ENCODE results near the gene NLGN4X. TPM values are rescaled to one million over a fixed set of nuclear protein-coding genes. Genes with fewer than 3 reads are reported as not detected.

The NLGN4X gene
- total RNA-seq, 1 experiment from 2014 or later: 0.05 TPM

DNA sequence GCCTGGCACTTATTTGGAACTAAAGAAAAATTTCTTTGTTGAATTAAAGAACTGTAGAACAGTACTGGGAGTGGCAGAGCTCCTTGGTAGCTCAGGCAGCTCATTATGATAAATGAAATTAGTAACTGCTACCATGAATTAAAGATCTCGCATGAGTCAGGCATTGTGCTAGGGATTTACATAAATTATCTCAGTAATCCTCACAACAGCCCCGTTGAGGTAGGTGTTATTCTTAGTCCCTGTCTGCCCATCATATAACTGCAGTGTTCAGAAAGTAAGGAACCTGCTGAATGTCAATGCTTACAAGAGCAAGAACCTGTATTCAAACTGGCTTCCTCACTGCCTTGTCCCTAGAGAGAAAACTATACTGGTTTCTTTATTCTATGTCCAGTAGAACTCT, 108.3 kb downstream of the NLGN4X start:
- Histone ChIP-seq H3K27me3 (ENCODE audit: insufficient read depth, low read length) (no peaks in the 10 kb centered on the region), H3K27ac (ENCODE audit: low read depth, low read length) (no peak overlapping the region), H3K4me2 (ENCODE audit: low read length) (no peak overlapping the region), H3K9ac (ENCODE audit: low read length) (no peak overlapping the region), H3K9me3 (ENCODE audit: control insufficient read depth in 1 of 2, insufficient read depth in 1 of 2, low read depth in 1 of 2, low read length in 2 of 2) (no peaks in the 10 kb centered on the region), H3K79me2 (ENCODE audit: insufficient read depth, low read length) (no peaks in the 10 kb centered on the region), H3K4me3 (replicated peaks in 1 of 2; ENCODE audit: low read depth in 1 of 2, low read length in 2 of 2) (no peak overlapping the region), H2AFZ (ENCODE audit: low read depth, low read length, poor library complexity, severe bottlenecking) (no peak overlapping the region), H3K36me3 (ENCODE audit: control insufficient read depth in 1 of 2, insufficient read depth in 2 of 2, low read length in 2 of 2) (no peaks in the 10 kb centered on the region), H3K4me1 (ENCODE audit: control insufficient read depth in 1 of 2, insufficient read depth in 2 of 2, low read length in 2 of 2) (no peaks in the 10 kb centered on the region), H3K9me2 (ENCODE audit: insufficient read depth) (no peaks in the 10 kb centered on the region), H4K20me1 (ENCODE audit: insufficient read depth) (no peaks in the 10 kb centered on the region)
- intact Hi-C loops (cut with micrococcal nuclease): no loop called here
- ChIA-PET POLR2A (no interaction called here), RAD21 (ENCODE audit: low non-redundant PET in 1 of 2, low total read pairs in 2 of 2, uncharacterized antibody in 2 of 2, unreplicated experiment in 2 of 2) (no interaction called here), CTCF (no interaction called here)
- no TSS peak for BruUV-seq (replicated peaks)
- ATAC-seq: no peak
- no peak for TF ChIP-seq POLR2A (IDR thresholded peaks at IDR 0.05; ENCODE audit: borderline replicate concordance, extremely low read depth, insufficient read depth, insufficient read length)
- no peak for TF ChIP-seq RAD21 (IDR thresholded peaks at IDR 0.05; ENCODE audit: low read depth)
- TF ChIP-seq, protein P1, sequence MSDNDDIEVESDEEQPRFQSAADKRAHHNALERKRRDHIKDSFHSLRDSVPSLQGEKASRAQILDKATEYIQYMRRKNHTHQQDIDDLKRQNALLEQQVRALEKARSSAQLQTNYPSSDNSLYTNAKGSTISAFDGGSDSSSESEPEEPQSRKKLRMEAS (IDR thresholded peaks at IDR 0.05): no peak
- TF ChIP-seq EZH2 (IDR thresholded peaks at IDR 0.05): no peak
- no peak for TF ChIP-seq YY1 (IDR thresholded peaks at IDR 0.05; ENCODE audit: extremely low read depth, insufficient replicate concordance, low read depth, low read length)
- TF ChIP-seq, protein P2, sequence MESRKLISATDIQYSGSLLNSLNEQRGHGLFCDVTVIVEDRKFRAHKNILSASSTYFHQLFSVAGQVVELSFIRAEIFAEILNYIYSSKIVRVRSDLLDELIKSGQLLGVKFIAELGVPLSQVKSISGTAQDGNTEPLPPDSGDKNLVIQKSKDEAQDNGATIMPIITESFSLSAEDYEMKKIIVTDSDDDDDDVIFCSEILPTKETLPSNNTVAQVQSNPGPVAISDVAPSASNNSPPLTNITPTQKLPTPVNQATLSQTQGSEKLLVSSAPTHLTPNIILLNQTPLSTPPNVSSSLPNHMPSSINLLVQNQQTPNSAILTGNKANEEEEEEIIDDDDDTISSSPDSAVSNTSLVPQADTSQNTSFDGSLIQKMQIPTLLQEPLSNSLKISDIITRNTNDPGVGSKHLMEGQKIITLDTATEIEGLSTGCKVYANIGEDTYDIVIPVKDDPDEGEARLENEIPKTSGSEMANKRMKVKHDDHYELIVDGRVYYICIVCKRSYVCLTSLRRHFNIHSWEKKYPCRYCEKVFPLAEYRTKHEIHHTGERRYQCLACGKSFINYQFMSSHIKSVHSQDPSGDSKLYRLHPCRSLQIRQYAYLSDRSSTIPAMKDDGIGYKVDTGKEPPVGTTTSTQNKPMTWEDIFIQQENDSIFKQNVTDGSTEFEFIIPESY (IDR thresholded peaks at IDR 0.05; ENCODE audit: extremely low read depth, insufficient replicate concordance, low read length): no peak
- TF ChIP-seq, protein P3, sequence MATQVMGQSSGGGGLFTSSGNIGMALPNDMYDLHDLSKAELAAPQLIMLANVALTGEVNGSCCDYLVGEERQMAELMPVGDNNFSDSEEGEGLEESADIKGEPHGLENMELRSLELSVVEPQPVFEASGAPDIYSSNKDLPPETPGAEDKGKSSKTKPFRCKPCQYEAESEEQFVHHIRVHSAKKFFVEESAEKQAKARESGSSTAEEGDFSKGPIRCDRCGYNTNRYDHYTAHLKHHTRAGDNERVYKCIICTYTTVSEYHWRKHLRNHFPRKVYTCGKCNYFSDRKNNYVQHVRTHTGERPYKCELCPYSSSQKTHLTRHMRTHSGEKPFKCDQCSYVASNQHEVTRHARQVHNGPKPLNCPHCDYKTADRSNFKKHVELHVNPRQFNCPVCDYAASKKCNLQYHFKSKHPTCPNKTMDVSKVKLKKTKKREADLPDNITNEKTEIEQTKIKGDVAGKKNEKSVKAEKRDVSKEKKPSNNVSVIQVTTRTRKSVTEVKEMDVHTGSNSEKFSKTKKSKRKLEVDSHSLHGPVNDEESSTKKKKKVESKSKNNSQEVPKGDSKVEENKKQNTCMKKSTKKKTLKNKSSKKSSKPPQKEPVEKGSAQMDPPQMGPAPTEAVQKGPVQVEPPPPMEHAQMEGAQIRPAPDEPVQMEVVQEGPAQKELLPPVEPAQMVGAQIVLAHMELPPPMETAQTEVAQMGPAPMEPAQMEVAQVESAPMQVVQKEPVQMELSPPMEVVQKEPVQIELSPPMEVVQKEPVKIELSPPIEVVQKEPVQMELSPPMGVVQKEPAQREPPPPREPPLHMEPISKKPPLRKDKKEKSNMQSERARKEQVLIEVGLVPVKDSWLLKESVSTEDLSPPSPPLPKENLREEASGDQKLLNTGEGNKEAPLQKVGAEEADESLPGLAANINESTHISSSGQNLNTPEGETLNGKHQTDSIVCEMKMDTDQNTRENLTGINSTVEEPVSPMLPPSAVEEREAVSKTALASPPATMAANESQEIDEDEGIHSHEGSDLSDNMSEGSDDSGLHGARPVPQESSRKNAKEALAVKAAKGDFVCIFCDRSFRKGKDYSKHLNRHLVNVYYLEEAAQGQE (IDR thresholded peaks at IDR 0.05; ENCODE audit: low read depth): no peak
- DNase-seq (ENCODE audit: low read depth, low spot score): no peak

Measured in HCT116 (cell line).